Activated effector memory CD4-positive, alpha-beta T cell treated with Interleukin-2 at 50 U/mL for 16 hours (primary cell): ENCODE measurements around the gene RAB39A.

Source experiments
- DNase-seq: peaks from one replicate; pipeline ENCODE4 v3.0.0-alpha.2; 2020

The RAB39A gene

GRCh38 chr11:107963091-107963490, 34.8 kb downstream of the RAB39A start:
- no peak for DNase-seq

DNA sequence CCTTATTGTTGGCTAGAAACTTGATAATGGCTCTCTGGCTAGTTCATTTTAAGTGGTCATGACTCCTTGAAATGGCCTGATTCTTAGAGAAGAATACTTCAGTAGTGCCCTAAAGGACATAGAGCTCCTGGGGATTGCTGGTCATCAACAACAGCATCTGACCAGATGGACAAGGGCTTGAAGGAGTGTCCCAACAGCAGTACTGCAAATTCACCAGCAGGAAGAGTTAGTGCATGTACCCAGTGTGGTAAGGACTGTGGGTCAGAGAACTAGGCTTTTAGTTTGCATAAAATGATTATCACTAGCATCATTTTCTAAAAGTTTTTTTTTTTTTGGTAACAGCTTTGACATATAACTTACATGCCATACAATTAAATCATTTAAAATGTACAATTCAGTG, 41.0 kb downstream of the RAB39A start:
- no peak for DNase-seq

- no peak for DNase-seq
Measured at GRCh38 chr11:107970049-107970448, 41.8 kb downstream of the RAB39A start.

DNA sequence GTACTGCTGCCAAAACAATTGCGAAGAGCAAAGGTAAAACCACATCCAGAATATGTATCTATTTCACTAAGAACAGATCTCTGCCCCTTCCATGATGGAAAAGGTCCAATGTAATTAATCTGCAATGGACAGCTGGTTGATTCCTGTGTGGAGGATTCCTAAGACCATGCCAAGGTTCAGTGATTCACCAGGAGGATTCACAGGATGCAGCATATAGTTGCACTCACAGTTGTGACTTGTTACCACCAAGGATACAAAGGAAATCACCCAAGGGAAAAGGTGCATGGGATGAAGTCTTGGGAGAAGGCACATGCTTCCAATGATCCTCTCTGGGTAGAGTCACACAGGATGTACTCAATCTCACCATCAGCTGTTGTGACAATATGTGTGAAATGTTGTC, 45.4 kb downstream of the RAB39A start:
- no peak for DNase-seq

DNA sequence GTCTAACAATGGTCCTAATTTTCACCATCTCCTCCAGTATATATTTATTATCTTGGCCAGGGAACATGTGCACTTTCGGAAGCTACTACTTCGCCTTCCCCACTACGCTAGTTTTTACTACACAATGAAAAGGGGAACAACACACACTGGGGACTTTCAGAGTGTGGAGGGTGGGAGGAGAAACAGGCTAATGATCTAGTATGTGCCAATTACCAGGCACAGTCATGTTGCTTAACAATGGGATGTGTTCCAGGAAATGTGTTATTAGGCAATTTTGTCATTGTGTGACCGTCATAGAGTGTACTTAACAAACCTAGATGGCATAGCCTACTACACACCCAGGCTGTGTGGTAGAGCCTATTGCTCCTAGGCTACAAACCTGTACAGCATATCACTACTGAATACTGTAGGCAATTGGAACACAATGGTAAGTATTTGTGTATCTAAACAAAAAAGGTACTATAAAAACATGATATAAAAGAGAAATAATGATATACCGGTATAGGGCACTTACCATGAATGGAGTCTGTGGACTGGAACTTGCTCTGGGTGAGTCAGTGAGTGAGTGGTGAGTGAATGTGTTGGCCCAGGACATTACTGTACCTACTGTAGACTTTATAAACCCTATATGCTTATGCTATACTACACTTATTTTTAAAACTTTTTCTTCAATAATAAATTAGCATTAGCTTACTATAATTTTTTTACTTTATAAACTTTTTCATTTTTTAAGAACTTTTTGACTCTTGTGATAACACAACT, 60.3 kb downstream of the RAB39A start:
- DNase-seq, result no peak

GRCh38 chr11:107991868-107992414, 63.7 kb downstream of the RAB39A start:
- DNase-seq, result no peak

- no peak for DNase-seq
Measured at GRCh38 chr11:107996006-107996776, 67.9 kb downstream of the RAB39A start.

GRCh38 chr11:107998761-107999160, 70.5 kb downstream of the RAB39A start:
- no peak for DNase-seq

- no peak for DNase-seq
Measured at GRCh38 chr11:107999759-108000455, 71.7 kb downstream of the RAB39A start.

DNA sequence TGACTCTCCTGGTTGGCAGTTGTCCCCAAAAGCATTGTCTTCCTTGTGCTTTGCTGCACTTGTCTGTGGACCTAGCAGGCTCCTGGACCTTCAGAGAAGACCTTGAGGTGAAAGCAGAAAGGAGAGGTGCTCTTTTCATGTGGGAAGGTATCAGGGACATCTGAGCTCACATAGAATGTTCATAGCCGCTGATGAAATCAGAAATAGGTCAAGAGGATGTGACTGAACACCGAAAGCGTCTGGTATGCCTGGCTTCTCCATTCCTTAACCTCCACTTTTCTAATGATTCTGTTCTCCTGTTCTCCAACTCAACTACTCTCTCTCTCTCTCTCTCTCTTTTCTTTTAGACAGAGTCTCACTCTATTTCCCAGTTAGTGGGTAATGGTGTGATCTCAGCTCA, 74.2 kb downstream of the RAB39A start:
- no peak for DNase-seq

DNA sequence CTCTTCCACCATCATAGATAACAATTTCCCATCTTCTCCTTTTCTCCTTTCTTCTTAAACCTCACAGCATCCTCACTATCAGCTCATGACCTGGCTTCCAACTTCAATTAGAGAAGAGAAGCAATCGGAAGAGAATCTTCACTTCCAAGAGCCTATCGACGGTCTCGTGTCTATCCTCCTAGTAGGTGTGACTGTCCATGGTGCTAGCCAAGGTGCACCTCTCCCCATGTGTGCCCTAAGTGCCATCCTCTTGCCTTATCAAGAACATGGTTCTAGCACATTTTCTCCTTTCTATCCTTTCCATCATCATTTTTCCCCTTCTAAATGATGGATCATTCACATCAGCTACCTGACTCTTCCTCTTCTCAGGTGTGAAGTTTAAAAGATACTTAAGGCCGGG, 75.4 kb downstream of the RAB39A start:
- DNase-seq, result no peak

GRCh38 chr11:108007819-108008218, 79.6 kb downstream of the RAB39A start:
- no peak for DNase-seq

GRCh38 chr11:108008656-108009496, 80.6 kb downstream of the RAB39A start, which contains the start of gene CUL5:
Gene CUL5, plus strand, starts transcription at chr11:108008898. Its CDS starts 451 bp downstream, at chr11:108009349.
- DNase-seq, result peak; percentile 86

DNA sequence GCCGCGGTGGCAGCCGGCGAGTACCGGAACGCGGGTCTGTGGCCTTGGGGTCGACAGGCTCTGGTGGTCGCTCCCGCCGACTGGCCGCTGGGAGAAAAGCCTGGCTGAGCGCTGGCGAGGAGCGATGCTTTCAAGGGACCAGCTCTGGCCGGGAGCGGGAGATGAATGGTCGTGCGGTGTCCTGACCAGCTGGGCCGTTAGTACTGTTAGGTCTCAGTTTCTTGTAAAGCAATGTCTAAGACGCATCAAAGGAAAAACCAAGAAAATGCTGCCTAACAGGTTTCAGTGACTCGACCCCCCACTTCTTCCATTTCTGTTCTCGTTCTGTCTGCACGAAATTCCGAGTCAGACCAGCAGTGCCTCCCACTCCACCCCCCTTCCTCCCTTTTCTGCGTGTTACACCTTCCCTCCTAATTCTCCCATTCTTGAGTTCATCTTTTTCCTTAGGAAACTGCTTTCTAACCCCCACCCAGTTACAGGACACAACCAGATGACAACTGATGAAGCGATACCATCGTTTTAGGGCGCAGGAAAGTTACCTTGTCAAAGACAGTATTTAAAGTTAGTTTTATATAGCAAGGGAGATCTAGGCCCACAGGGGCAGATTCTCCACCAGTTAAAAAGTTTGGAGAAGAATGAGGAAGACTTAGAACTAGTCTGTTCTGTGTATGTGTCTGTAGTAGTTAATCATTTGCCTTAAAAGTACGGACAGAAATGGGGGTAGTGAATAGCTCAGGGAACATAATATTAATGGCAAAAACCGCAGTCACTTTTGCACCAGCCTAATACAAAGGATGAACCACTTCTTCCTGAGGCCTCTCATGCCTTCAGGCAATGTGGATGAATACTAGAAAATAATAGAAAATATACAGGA, 81.5 kb downstream of the RAB39A start:
- DNase-seq, result no peak

- no peak for DNase-seq
Measured at GRCh38 chr11:108012139-108012725, 84.0 kb downstream of the RAB39A start.
